Nephron (organoid): Measurements from ENCODE around the gene ARHGAP23.
A peak's percentile ranks its signal among the peaks of the same experiment; 100 is the strongest.

ENCODE experiments used
- H3K27ac Mint-ChIP-seq, 3 experiments: 2 replicates each; pipeline ENCODE4 v1.8.0; 2020; ENCODE audit warnings: mixed read lengths in 3 of 3, mild to moderate bottlenecking in 2 of 3, moderate library complexity in 1 of 3
- H3K27me3 Mint-ChIP-seq: 2 replicates; pipeline ENCODE4 v1.8.0; 2021; ENCODE audit warnings: low read depth, mild to moderate bottlenecking, moderate library complexity, mixed read lengths
- H3K36me3 Mint-ChIP-seq: 2 replicates; pipeline ENCODE4 v1.8.0; 2020; ENCODE audit warnings: low read depth, mixed read lengths
- H3K4me1 Mint-ChIP-seq: 2 replicates; pipeline ENCODE4 v1.8.0; 2020; ENCODE audit warnings: mixed read lengths
- H3K4me3 Mint-ChIP-seq, 3 experiments: 2 replicates each; pipeline ENCODE4 v1.8.0; 2020; ENCODE audit warnings: mild to moderate bottlenecking in 3 of 3, mixed read lengths in 3 of 3, moderate library complexity in 2 of 3
- H3K9me3 Mint-ChIP-seq: 2 replicates; pipeline ENCODE4 v1.8.0; 2020; ENCODE audit warnings: mixed read lengths
- CTCF ChIP-seq, 3 experiments: fragments of 200-600 bp; sonication (generic); IDR thresholded peaks; one replicate each; pipeline ENCODE4 v1.5.0; 2021; ENCODE audit warnings: antibody characterized with exemption in 3 of 3; ENCODE audit not compliant: unreplicated experiment in 3 of 3

Gene ARHGAP23

GRCh38 chr17:38425031-38425430 is 3.2 kb upstream of the ARHGAP23 start:
- Mint-ChIP-seq H3K36me3 (no peaks in the 10 kb centered on the region), H3K4me3 (peak overlapping the region; percentile 29 to 71 (median 31)), H3K27ac (peak overlapping the region; percentile 16 to 61 (median 59)), H3K9me3 (no peaks in the 10 kb centered on the region), H3K27me3 (peaks cover 40% of the 10 kb centered on the region), H3K4me1 (peaks cover 66% of the 10 kb centered on the region)
- no peak for TF ChIP-seq CTCF (IDR thresholded peaks at IDR 0.05; ENCODE audit: unreplicated experiment in 3 of 3)

- H3K27ac Mint-ChIP-seq = peak overlapping the region in 1 of 3 experiments; percentile 61
- peaks cover 71% of the 10 kb centered on the region for H3K4me1 Mint-ChIP-seq
- H3K4me3 Mint-ChIP-seq = peak overlapping the region; percentile 60 to 72 (median 71)
- no peak for TF ChIP-seq CTCF (IDR thresholded peaks at IDR 0.05; ENCODE audit: unreplicated experiment in 3 of 3)
- no peaks in the 10 kb centered on the region for H3K36me3 Mint-ChIP-seq
- peaks cover 38% of the 10 kb centered on the region for H3K27me3 Mint-ChIP-seq
- H3K9me3 Mint-ChIP-seq = no peaks in the 10 kb centered on the region
Measured at GRCh38 chr17:38425744-38426143, 2.5 kb upstream of the ARHGAP23 start.

- Mint-ChIP-seq H3K36me3 (no peaks in the 10 kb centered on the region), H3K4me1 (peaks cover 71% of the 10 kb centered on the region), H3K4me3 (peak overlapping the region; percentile 38 to 84 (median 78)), H3K27me3 (peaks cover 31% of the 10 kb centered on the region), H3K27ac (no peak overlapping the region), H3K9me3 (no peaks in the 10 kb centered on the region)
- no peak for TF ChIP-seq CTCF (IDR thresholded peaks at IDR 0.05; ENCODE audit: unreplicated experiment in 3 of 3)
Measured at GRCh38 chr17:38426441-38426840, 1.8 kb upstream of the ARHGAP23 start.

DNA sequence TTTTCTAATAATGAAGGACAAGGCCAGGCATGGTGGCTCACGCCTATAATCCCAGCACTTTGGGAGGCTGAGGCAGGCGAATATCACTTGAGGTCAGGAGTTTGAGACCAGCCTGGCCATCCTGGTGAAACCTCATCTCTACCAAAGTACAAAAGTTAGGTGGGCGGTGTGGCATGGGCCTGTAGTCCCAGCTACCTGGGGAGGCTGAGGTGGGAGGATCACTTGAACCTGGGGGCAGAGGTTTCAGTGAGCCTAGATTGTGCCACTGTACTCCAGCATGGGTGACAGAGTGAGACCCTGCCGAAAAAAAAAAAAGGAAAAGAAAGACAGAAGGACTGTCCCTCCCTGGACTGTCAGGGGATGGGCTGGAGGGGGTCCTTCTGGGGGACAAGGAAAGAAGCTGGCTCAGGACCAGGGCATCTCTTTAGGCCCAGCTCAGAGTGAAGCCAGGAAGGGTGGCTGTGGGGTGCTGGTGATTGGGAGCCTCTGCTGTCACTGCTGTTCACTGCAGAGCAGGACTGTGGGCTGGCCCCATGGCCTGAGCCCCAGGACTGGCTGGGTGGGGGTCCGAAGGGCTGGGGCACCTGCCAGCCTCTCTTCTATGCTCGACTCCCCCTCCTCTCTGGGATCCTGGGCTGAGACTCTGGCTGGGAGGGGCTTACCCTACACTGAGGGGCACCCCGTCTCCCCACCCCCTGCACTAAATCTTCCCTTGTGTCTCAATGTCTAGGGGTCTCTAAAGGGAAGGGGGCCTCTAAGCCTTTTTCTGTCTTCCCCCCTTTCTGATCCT is 909 bp upstream of the ARHGAP23 start:
- Mint-ChIP-seq H3K4me3 (peak overlapping the region; percentile 83 to 85 (median 84)), H3K36me3 (no peaks in the 10 kb centered on the region), H3K9me3 (no peaks in the 10 kb centered on the region), H3K27me3 (peaks cover 22% of the 10 kb centered on the region), H3K27ac (peak overlapping the region; percentile 71 to 82 (median 78)), H3K4me1 (peaks cover 62% of the 10 kb centered on the region)
- TF ChIP-seq CTCF (IDR thresholded peaks at IDR 0.05; ENCODE audit: unreplicated experiment in 3 of 3) = no peak

GRCh38 chr17:38428643-38429371 is 543 bp downstream of the ARHGAP23 start:
- no peaks in the 10 kb centered on the region for H3K9me3 Mint-ChIP-seq
- H3K4me3 Mint-ChIP-seq = peak overlapping the region; percentile 78 to 90 (median 81)
- no peaks in the 10 kb centered on the region for H3K36me3 Mint-ChIP-seq
- peaks cover 55% of the 10 kb centered on the region for H3K4me1 Mint-ChIP-seq
- TF ChIP-seq CTCF (IDR thresholded peaks at IDR 0.05; ENCODE audit: unreplicated experiment in 3 of 3) = no peak
- peaks cover 17% of the 10 kb centered on the region for H3K27me3 Mint-ChIP-seq
- peak overlapping the region in 1 of 3 experiments; percentile 41 for H3K27ac Mint-ChIP-seq
